ENCODE results near the gene RIPPLY3. TPM values are rescaled to one million over a fixed set of nuclear protein-coding genes. Genes with fewer than 3 reads are reported as not detected.

Gene RIPPLY3
- total and polyA plus RNA-seq, 5 donors from 2014 or later = not detected

GRCh38 chr21:37059181-37059580 is 52.7 kb downstream of the RIPPLY3 start:
- Mint-ChIP-seq H3K36me3 (peaks cover 4% of the 10 kb centered on the region), H3K4me1 (no peaks in the 10 kb centered on the region), H3K27ac (no peak overlapping the region), H3K9me3 (peaks cover 0 to 2% (median 0%) of the 10 kb centered on the region in 7 donors), H3K4me3 (no peak overlapping the region), H3K27me3 (peaks cover 12% of the 10 kb centered on the region)
- H3K27me3 ChIP-seq (ENCODE audit: control insufficient read depth, insufficient read depth, low read length) = peaks cover 3% of the 10 kb centered on the region
- H3K27ac ChIP-seq (ENCODE audit: insufficient read depth, low read length, poor library complexity, severe bottlenecking) = no peak overlapping the region
- H3K4me1 ChIP-seq (ENCODE audit: control insufficient read depth, insufficient read depth, low read length, poor library complexity, severe bottlenecking) = no peaks in the 10 kb centered on the region
- no peak overlapping the region for H3K4me3 ChIP-seq (ENCODE audit: low read depth, low read length)
- H3K36me3 ChIP-seq (ENCODE audit: control insufficient read depth, insufficient read depth, low read length) = no peaks in the 10 kb centered on the region
- ATAC-seq (ENCODE audit: low read depth in 2 of 2) = no peak
- no peaks in the 10 kb centered on the region for H3K9me3 ChIP-seq (ENCODE audit: control insufficient read depth in 2 of 2, low read length in 2 of 2)
- DNase-seq = no peak

- Histone ChIP-seq H3K4me3 (ENCODE audit: low read depth, low read length) (no peak overlapping the region), H3K27me3 (ENCODE audit: control insufficient read depth, insufficient read depth, low read length) (no peaks in the 10 kb centered on the region), H3K36me3 (ENCODE audit: control insufficient read depth, insufficient read depth, low read length) (no peaks in the 10 kb centered on the region), H3K4me1 (ENCODE audit: control insufficient read depth, insufficient read depth, low read length, poor library complexity, severe bottlenecking) (no peaks in the 10 kb centered on the region), H3K27ac (ENCODE audit: insufficient read depth, low read length, poor library complexity, severe bottlenecking) (no peak overlapping the region), H3K9me3 (ENCODE audit: control insufficient read depth in 2 of 2, low read length in 2 of 2) (no peaks in the 10 kb centered on the region)
- Mint-ChIP-seq H3K27me3 (peaks cover 7% of the 10 kb centered on the region), H3K4me1 (no peaks in the 10 kb centered on the region), H3K4me3 (no peak overlapping the region), H3K36me3 (peaks cover 9% of the 10 kb centered on the region), H3K27ac (peak overlapping the region in 1 of 3 donors; percentile 48), H3K9me3 (peaks cover 0 to 2% (median 0%) of the 10 kb centered on the region in 7 donors)
- peak; percentile 42 to 55 for ATAC-seq (ENCODE audit: low read depth in 2 of 2)
- no peak for DNase-seq
These were observed 53.8 kb downstream of the RIPPLY3 start for GRCh38 chr21:37060296-37060695.

- no peaks in the 10 kb centered on the region for H3K27me3 ChIP-seq (ENCODE audit: control insufficient read depth, insufficient read depth, low read length)
- ATAC-seq (ENCODE audit: low read depth in 2 of 2) (no peak), DNase-seq (no peak)
- peaks cover 6% of the 10 kb centered on the region for H3K27me3 Mint-ChIP-seq
- H3K4me1 Mint-ChIP-seq = peaks cover 0 to 5% (median 0%) of the 10 kb centered on the region in 4 donors
- peaks cover 12% of the 10 kb centered on the region for H3K36me3 Mint-ChIP-seq
- H3K4me3 Mint-ChIP-seq = no peak overlapping the region
- no peaks in the 10 kb centered on the region for H3K36me3 ChIP-seq (ENCODE audit: control insufficient read depth, insufficient read depth, low read length)
- no peaks in the 10 kb centered on the region for H3K9me3 ChIP-seq (ENCODE audit: control insufficient read depth in 2 of 2, low read length in 2 of 2)
- H3K9me3 Mint-ChIP-seq = no peaks in the 10 kb centered on the region
- no peak overlapping the region for H3K4me3 ChIP-seq (ENCODE audit: low read depth, low read length)
- no peak overlapping the region for H3K27ac ChIP-seq (ENCODE audit: insufficient read depth, low read length, poor library complexity, severe bottlenecking)
- no peaks in the 10 kb centered on the region for H3K4me1 ChIP-seq (ENCODE audit: control insufficient read depth, insufficient read depth, low read length, poor library complexity, severe bottlenecking)
- peak overlapping the region in 1 of 3 donors; percentile 25 for H3K27ac Mint-ChIP-seq
These were observed 55.6 kb downstream of the RIPPLY3 start for GRCh38 chr21:37061926-37062592.

GRCh38 chr21:37062593-37062935 is 56.1 kb downstream of the RIPPLY3 start:
- Histone ChIP-seq H3K4me3 (ENCODE audit: low read depth, low read length) (no peak overlapping the region), H3K27ac (ENCODE audit: insufficient read depth, low read length, poor library complexity, severe bottlenecking) (no peak overlapping the region), H3K9me3 (ENCODE audit: control insufficient read depth in 2 of 2, low read length in 2 of 2) (no peaks in the 10 kb centered on the region), H3K4me1 (ENCODE audit: control insufficient read depth, insufficient read depth, low read length, poor library complexity, severe bottlenecking) (no peaks in the 10 kb centered on the region), H3K36me3 (ENCODE audit: control insufficient read depth, insufficient read depth, low read length) (no peaks in the 10 kb centered on the region), H3K27me3 (ENCODE audit: control insufficient read depth, insufficient read depth, low read length) (no peaks in the 10 kb centered on the region)
- Mint-ChIP-seq H3K9me3 (no peaks in the 10 kb centered on the region), H3K36me3 (peaks cover 12% of the 10 kb centered on the region), H3K27ac (no peak overlapping the region), H3K4me1 (peaks cover 0 to 5% (median 0%) of the 10 kb centered on the region in 4 donors), H3K4me3 (no peak overlapping the region), H3K27me3 (peaks cover 6% of the 10 kb centered on the region)
- no peak for DNase-seq
- no peak for ATAC-seq (ENCODE audit: low read depth in 2 of 2)

- no peak overlapping the region for H3K27ac ChIP-seq (ENCODE audit: insufficient read depth, low read length, poor library complexity, severe bottlenecking)
- H3K36me3 ChIP-seq (ENCODE audit: control insufficient read depth, insufficient read depth, low read length) = no peaks in the 10 kb centered on the region
- no peak for DNase-seq
- no peak overlapping the region for H3K27ac Mint-ChIP-seq
- ATAC-seq (ENCODE audit: low read depth in 2 of 2) = no peak
- H3K27me3 ChIP-seq (ENCODE audit: control insufficient read depth, insufficient read depth, low read length) = no peaks in the 10 kb centered on the region
- H3K27me3 Mint-ChIP-seq = no peaks in the 10 kb centered on the region
- H3K9me3 Mint-ChIP-seq = no peaks in the 10 kb centered on the region
- no peaks in the 10 kb centered on the region for H3K4me1 ChIP-seq (ENCODE audit: control insufficient read depth, insufficient read depth, low read length, poor library complexity, severe bottlenecking)
- no peak overlapping the region for H3K4me3 ChIP-seq (ENCODE audit: low read depth, low read length)
- H3K9me3 ChIP-seq (ENCODE audit: control insufficient read depth in 2 of 2, low read length in 2 of 2) = no peaks in the 10 kb centered on the region
- H3K4me3 Mint-ChIP-seq = no peak overlapping the region
- H3K4me1 Mint-ChIP-seq = peaks cover 0 to 5% (median 0%) of the 10 kb centered on the region in 4 donors
- H3K36me3 Mint-ChIP-seq = peaks cover 14% of the 10 kb centered on the region
These were observed 56.9 kb downstream of the RIPPLY3 start for GRCh38 chr21:37063433-37063832.

GRCh38 chr21:37064841-37065240 is 58.3 kb downstream of the RIPPLY3 start:
- peak overlapping the region in 1 of 3 donors; percentile 50 for H3K27ac Mint-ChIP-seq
- H3K36me3 Mint-ChIP-seq = peaks cover 19% of the 10 kb centered on the region
- H3K27me3 Mint-ChIP-seq = no peaks in the 10 kb centered on the region
- no peaks in the 10 kb centered on the region for H3K9me3 Mint-ChIP-seq
- ATAC-seq (ENCODE audit: low read depth in 2 of 2) = no peak
- H3K36me3 ChIP-seq (ENCODE audit: control insufficient read depth, insufficient read depth, low read length) = peaks cover 4% of the 10 kb centered on the region
- H3K9me3 ChIP-seq (ENCODE audit: control insufficient read depth in 2 of 2, low read length in 2 of 2) = no peaks in the 10 kb centered on the region
- H3K27ac ChIP-seq (ENCODE audit: insufficient read depth, low read length, poor library complexity, severe bottlenecking) = no peak overlapping the region
- no peak for DNase-seq
- H3K4me3 ChIP-seq (ENCODE audit: low read depth, low read length) = no peak overlapping the region
- peak overlapping the region in 1 of 4 donors; percentile 77 for H3K4me3 Mint-ChIP-seq
- no peaks in the 10 kb centered on the region for H3K4me1 ChIP-seq (ENCODE audit: control insufficient read depth, insufficient read depth, low read length, poor library complexity, severe bottlenecking)
- H3K4me1 Mint-ChIP-seq = peaks cover 1 to 6% (median 3%) of the 10 kb centered on the region in 4 donors
- H3K27me3 ChIP-seq (ENCODE audit: control insufficient read depth, insufficient read depth, low read length) = no peaks in the 10 kb centered on the region

GRCh38 chr21:37065561-37066177 is 59.2 kb downstream of the RIPPLY3 start:
- H3K27ac Mint-ChIP-seq = no peak overlapping the region

More at GRCh38 chr21:37065561-37066177, 59.2 kb downstream of the RIPPLY3 start:
- H3K27ac ChIP-seq (ENCODE audit: insufficient read depth, low read length, poor library complexity, severe bottlenecking) = no peak overlapping the region
- H3K4me1 ChIP-seq (ENCODE audit: control insufficient read depth, insufficient read depth, low read length, poor library complexity, severe bottlenecking) = no peaks in the 10 kb centered on the region
- H3K36me3 Mint-ChIP-seq = peaks cover 25% of the 10 kb centered on the region
- peaks cover 4% of the 10 kb centered on the region for H3K36me3 ChIP-seq (ENCODE audit: control insufficient read depth, insufficient read depth, low read length)
- no peaks in the 10 kb centered on the region for H3K27me3 ChIP-seq (ENCODE audit: control insufficient read depth, insufficient read depth, low read length)
- H3K4me3 ChIP-seq (ENCODE audit: low read depth, low read length) = no peak overlapping the region
- ATAC-seq (ENCODE audit: low read depth in 2 of 2) (no peak), DNase-seq (no peak)
- peaks cover 5 to 12% (median 10%) of the 10 kb centered on the region in 4 donors for H3K4me1 Mint-ChIP-seq
- H3K27me3 Mint-ChIP-seq = no peaks in the 10 kb centered on the region
- H3K9me3 Mint-ChIP-seq = no peaks in the 10 kb centered on the region
- H3K9me3 ChIP-seq (ENCODE audit: control insufficient read depth in 2 of 2, low read length in 2 of 2) = no peaks in the 10 kb centered on the region
- H3K4me3 Mint-ChIP-seq = no peak overlapping the region

Measured in CD4-positive, CD25-positive, alpha-beta regulatory T cell (primary cell).